ENCODE data around the gene LSMEM2. TPM values are rescaled to one million over a fixed set of nuclear protein-coding genes. Genes with fewer than 3 reads are reported as not detected.
"Not testable (repeated sequence)": the region's sequence is repeated elsewhere in the genome, so short reads cannot be mapped to it uniquely, and the experiment has no call there.

LSMEM2 gene
- total RNA-seq, 3 donors from 2014 or later = 0.13 TPM; not detected in 2

DNA sequence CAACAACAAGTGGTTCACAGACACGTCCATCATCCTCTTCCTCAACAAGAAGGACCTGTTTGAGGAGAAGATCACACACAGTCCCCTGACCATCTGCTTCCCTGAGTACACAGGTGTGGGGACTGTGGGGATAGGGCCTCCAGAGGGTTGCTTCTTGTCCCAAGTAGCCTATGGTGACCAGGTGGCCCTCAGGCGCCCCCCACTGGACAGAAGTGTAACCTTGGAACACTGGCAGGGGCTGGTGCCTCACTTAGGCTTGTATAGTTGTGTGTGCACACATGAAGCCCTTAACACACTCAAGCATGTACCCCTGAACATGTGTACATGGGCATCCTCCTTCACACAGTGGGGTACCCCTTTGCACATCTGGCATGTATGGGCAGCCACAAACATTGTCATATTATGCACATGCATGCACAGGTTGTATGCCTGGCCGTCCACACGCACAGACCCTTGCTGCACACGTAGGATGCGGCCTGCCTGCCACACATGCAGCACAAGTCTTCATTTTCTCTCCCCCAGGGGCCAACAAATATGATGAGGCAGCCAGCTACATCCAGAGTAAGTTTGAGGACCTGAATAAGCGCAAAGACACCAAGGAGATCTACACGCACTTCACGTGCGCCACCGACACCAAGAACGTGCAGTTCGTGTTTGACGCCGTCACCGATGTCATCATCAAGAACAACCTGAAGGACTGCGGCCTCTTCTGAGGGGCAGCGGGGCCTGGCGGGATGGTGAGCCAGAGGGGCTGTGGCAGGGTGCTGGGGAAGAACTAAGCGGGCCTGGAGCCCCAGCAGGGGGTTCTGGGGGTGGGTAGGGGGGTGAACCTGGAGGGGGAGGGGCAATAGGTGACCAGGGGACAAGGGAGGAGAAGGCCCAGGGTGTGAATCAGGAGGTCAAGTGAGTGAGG lies 21.7 kb upstream of the LSMEM2 start:
- Mint-ChIP-seq H3K4me1 (ENCODE audit: low read depth) (peaks cover 5% of the 10 kb centered on the region), H3K9me3 (no peaks in the 10 kb centered on the region), H3K4me3 (no peak overlapping the region), H3K36me3 (ENCODE audit: insufficient read depth) (peaks cover 8% of the 10 kb centered on the region), H3K27me3 (ENCODE audit: low read depth) (no peaks in the 10 kb centered on the region)
- DNase-seq (no peak), ATAC-seq (no peak)

DNA sequence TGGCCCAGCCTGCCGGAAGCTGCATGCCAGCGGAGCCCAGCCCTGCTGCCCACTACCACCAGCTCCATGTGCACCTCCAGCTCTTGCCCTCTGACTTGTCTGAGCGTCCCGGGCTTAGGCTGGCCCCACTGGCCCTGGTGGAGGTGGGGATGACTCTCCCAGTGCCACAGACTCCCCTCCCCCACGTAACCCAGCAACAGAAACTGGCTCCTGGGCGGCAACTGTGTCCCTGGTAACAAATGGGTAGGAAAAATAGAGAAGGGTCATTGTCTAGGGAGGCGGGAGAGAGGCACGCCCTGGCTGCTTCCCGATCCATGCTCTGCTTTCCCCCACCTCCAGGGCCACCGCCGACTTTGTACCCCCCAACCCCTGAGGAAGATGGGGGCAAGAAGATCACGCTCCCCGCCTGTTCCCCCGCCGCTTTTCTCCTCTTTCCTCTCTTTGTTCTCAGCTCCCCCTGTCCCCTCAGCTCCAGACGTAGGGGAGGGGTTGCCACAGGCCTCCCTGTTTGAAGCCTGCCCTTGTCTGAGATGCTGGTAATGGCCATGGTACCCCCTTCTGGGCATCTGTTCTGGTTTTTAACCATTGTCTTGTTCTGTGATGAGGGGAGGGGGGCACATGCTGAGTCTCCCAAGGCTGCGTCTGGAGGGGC lies 20.7 kb upstream of the LSMEM2 start:
- no peaks in the 10 kb centered on the region for H3K27me3 Mint-ChIP-seq (ENCODE audit: low read depth)
- DNase-seq (no peak), ATAC-seq (no peak)
- H3K4me1 Mint-ChIP-seq (ENCODE audit: low read depth) = peaks cover 5% of the 10 kb centered on the region
- no peaks in the 10 kb centered on the region for H3K9me3 Mint-ChIP-seq
- peaks cover 8% of the 10 kb centered on the region for H3K36me3 Mint-ChIP-seq (ENCODE audit: insufficient read depth)
- no peak overlapping the region for H3K4me3 Mint-ChIP-seq

DNA sequence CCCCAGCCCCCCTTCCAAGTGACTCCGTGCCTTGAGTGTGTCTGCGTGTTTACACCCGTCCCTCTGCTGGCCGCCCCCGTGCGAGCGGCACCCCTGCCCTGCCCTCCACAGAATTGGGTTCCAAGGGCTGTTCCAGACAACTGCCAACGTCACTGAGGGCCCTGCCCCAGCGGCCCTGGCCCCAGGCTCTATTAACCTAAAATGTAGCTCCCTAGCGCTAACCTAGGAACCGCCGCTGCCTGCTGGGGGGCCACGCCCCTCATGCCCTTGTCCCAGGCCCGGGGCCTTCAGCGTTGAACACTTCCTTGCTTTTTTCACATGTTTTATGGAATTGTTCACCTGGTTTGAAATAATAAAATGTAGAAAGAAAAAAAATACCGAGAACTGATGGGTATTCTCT lies 19.9 kb upstream of the LSMEM2 start:
- Mint-ChIP-seq H3K9me3 (no peaks in the 10 kb centered on the region), H3K4me3 (no peak overlapping the region), H3K36me3 (ENCODE audit: insufficient read depth) (peaks cover 8% of the 10 kb centered on the region), H3K4me1 (ENCODE audit: low read depth) (peaks cover 5% of the 10 kb centered on the region), H3K27me3 (ENCODE audit: low read depth) (no peaks in the 10 kb centered on the region)
- DNase-seq = no peak
- no peak for ATAC-seq

DNA sequence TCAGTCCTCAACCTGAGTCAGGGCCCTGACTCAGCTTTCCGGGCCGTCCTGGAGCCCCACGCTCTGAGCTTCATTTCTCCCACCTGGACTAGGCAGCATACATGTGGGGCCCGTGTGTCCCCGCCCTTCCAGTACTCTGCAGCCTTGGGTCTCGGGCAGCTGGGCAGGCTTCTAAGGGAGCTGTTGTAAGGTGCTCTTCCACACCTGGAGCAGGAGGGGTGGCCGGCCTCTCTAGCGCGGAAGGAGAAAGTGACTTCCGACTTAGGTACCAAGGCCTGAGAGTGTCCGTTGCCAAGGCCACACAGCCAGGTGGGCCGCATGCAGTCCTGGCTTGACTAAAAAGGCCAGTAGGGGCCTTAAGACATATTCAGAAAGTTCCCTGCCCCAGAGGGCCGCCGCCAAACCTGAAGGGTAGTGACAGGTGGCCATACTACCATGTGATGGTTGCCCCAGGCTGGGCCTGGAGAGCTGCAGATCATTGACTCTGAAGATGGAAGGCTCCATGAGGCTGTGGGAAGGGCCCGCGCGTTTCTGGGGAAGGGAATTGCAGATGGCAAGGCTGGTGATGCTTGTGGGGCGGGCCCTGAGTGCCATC lies 19.4 kb upstream of the LSMEM2 start:
- H3K27me3 Mint-ChIP-seq (ENCODE audit: low read depth) = no peaks in the 10 kb centered on the region
- ATAC-seq = peak; percentile 10 to 21

DNA sequence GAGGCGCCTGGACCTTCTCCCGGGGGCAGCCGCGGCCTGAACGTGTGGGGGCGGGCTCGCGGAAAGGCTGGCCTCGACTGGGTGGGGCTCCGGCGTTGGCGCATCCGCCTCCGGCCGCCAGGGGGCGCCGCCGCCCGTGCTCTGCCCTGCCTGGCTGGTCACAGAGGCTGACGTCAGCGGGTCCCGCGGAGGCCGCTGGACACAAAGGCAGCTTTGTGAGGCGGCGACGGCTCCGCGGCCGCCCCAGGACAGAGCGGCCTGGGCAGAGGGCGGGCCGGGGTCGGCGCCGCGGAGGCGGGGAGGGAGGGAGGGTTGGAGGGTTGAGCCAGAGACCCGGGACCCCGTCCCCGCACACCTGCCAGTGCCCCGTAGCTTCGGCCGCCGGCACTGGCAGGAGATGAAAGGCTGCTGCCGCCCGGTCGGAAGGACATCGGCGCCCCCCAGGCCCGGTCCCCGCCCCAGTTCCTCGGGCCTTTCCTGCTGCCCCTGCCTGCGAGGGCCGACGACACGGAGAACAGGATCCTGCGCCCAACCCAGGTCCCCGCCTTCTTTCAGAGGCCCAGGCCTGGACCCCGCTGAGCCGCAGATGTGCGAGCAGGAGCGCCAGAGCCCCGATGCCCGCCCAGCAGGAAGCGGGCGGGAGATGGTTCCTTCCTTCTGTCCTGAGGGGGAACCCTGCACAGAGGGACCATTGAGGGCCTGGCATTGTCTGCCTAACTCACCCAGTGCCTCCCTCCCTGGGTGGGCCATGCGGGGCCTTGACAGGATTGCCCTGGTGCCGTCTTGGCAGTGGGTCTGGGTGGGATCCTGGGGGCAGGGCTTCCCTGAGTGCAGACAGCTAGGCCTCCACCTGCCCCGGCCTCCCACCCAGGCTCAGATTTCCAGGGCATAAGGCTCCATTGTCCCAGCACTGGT lies 18.6 kb upstream of the LSMEM2 start:
- Mint-ChIP-seq H3K9me3 (no peaks in the 10 kb centered on the region), H3K4me1 (ENCODE audit: low read depth) (peaks cover 5% of the 10 kb centered on the region), H3K4me3 (peak overlapping the region; percentile 53), H3K36me3 (ENCODE audit: insufficient read depth) (peaks cover 8% of the 10 kb centered on the region), H3K27me3 (ENCODE audit: low read depth) (no peaks in the 10 kb centered on the region)
- DNase-seq = peak; percentile 77
- peak; percentile 98 for ATAC-seq

More for the DNA sequence above, 19.4 kb upstream of the LSMEM2 start:
- peak overlapping the region; percentile 53 for H3K4me3 Mint-ChIP-seq
- H3K9me3 Mint-ChIP-seq = no peaks in the 10 kb centered on the region
- no peak for DNase-seq
- peaks cover 8% of the 10 kb centered on the region for H3K36me3 Mint-ChIP-seq (ENCODE audit: insufficient read depth)
- peaks cover 5% of the 10 kb centered on the region for H3K4me1 Mint-ChIP-seq (ENCODE audit: low read depth)

DNA sequence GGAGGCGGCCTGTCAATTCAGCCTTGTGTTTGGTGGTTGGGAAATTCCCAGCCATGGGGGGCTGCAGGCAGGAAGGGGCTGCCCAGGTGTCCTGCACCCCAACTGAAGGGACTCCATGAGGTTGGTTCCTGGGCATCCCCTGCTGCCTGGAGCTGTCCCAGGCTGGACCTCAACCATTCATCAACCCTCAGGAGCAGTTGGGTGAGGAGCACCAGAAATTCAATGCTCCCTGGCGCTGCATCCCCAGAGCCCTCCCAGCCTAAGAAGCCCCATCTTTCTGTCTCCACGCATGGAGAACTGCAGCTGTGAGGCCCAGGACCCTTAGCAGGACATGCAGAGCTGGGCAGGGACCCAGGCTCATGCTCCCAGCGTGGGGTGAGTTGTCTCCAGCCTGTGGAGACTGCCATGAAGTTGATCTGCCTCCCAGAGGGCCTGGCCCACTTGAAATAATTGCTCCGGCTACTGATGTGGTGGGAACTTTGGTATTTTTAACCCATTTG lies 17.9 kb upstream of the LSMEM2 start:
- ATAC-seq = no peak
- DNase-seq = no peak
- no peak overlapping the region for H3K4me3 Mint-ChIP-seq
- no peaks in the 10 kb centered on the region for H3K9me3 Mint-ChIP-seq
- peaks cover 5% of the 10 kb centered on the region for H3K4me1 Mint-ChIP-seq (ENCODE audit: low read depth)
- H3K27me3 Mint-ChIP-seq (ENCODE audit: low read depth) = no peaks in the 10 kb centered on the region
- H3K36me3 Mint-ChIP-seq (ENCODE audit: insufficient read depth) = peaks cover 8% of the 10 kb centered on the region

DNA sequence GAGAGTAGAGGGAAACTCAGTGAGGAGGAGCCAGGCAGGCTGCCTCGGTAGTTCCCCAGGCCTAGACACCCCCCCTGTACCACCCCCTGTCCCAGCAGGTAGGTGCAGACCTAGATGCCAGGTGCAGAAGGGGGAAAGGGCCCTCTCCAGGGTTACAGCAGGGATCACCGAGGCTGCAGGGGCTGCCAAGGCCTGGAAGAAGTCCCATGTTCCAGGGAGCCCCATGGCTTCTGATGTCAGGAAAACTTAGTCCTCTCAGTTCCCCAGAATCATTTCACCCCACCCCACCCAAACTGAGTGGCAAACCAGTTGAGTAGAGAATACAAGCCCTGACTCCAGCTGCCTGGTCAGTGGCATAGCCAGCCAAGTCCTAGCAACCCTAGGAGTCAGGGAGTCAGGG lies 17.4 kb upstream of the LSMEM2 start:
- Mint-ChIP-seq H3K27me3 (ENCODE audit: low read depth) (no peaks in the 10 kb centered on the region), H3K4me3 (no peak overlapping the region), H3K4me1 (ENCODE audit: low read depth) (peaks cover 5% of the 10 kb centered on the region), H3K36me3 (ENCODE audit: insufficient read depth) (peaks cover 7% of the 10 kb centered on the region), H3K9me3 (no peaks in the 10 kb centered on the region)
- ATAC-seq (no peak), DNase-seq (no peak)

DNA sequence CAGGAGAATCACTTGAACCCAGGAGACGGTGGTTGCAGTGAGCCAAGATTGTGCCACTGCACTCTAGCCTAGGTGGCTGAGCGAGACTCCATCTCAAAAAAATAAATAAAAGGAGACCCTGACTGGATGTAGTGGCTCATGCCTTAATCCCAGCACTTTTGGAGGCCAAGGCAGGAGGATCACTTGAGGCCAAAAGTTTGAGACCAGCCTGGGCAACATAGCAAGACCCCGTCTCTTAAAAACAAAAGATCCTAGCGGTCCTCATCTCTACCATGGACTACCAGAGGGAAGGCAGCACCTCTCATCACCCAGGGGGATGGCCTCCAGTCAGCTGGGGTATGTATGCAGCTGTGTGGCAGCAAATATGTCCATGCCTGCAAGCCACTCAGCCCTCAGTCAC lies 16.7 kb upstream of the LSMEM2 start:
- not testable (repeated sequence) for H3K27me3 Mint-ChIP-seq (ENCODE audit: low read depth); DNase-seq; H3K4me1 Mint-ChIP-seq (ENCODE audit: low read depth); H3K4me3 Mint-ChIP-seq; ATAC-seq; H3K9me3 Mint-ChIP-seq; H3K36me3 Mint-ChIP-seq (ENCODE audit: insufficient read depth)

DNA sequence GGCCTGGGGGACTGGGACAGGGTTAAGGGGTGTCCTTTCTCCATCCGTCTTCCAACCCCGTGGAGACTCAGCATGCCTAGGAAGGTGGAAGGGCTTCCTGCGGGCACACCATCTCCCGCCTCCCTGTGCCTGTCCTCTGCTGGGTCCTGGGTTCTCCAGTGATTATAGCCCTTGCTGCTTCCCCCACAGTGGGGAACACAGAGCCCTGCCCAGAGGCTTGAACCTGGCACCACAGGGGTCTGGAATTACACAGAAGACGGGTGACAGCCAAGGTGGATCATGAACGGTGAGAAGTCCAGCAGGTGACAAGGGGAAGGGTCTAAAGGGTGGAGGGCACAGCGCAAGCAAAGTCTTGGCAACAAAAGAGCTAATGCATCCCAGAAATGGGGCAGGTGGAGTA lies 16.1 kb upstream of the LSMEM2 start:
- Mint-ChIP-seq H3K9me3 (no peaks in the 10 kb centered on the region), H3K27me3 (ENCODE audit: low read depth) (no peaks in the 10 kb centered on the region), H3K4me3 (no peak overlapping the region), H3K4me1 (ENCODE audit: low read depth) (peaks cover 5% of the 10 kb centered on the region), H3K36me3 (ENCODE audit: insufficient read depth) (no peaks in the 10 kb centered on the region)
- ATAC-seq (no peak), DNase-seq (no peak)

DNA sequence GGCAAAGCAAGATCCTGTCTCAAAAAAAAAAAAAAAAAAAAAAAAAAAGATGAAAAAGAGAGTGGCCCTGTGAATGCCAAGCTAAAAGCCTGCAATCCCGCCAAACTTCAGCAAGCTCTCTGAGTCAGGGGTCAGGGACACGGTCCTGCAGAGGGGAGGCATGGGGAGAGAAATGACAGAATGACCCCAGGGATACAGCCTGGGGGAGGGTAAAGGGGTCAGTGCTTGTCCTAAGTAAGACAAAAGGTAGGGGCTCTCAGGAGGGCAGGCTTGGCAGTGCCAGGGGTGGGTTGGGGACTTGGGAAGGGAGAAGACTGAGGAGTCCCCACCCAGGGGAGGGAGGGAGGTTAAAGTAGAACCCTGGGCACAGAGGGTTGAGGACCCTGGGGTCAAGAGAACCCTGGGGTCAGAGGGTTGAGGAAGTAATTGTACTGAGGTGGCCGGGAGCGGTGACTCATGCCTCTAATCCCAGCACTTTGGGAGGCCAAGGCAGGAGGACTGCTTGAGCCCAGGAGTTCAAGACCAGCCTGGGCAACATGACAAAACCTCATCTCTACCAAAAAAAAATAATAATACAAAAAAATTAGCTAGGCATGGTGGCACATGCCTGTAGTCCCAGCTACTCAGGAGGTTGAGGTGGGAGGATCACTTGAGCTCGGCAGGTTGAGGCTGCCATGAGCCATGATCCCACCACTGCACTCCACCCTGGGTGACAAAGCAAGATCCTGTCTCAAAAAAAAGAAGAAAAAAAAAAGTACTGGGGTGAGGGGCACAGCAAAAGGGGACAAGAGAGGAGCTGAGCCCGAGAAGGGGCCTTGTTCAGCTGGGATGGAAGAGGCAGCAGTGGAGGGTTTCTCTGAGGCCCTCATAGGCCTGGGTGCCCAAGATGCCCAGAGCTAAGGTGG lies 15.2 kb upstream of the LSMEM2 start:
- peaks cover 4% of the 10 kb centered on the region for H3K27me3 Mint-ChIP-seq (ENCODE audit: low read depth)
- DNase-seq (no peak), ATAC-seq (no peak)
- no peaks in the 10 kb centered on the region for H3K9me3 Mint-ChIP-seq
- H3K4me3 Mint-ChIP-seq = no peak overlapping the region
- peaks cover 5% of the 10 kb centered on the region for H3K4me1 Mint-ChIP-seq (ENCODE audit: low read depth)
- no peaks in the 10 kb centered on the region for H3K36me3 Mint-ChIP-seq (ENCODE audit: insufficient read depth)

DNA sequence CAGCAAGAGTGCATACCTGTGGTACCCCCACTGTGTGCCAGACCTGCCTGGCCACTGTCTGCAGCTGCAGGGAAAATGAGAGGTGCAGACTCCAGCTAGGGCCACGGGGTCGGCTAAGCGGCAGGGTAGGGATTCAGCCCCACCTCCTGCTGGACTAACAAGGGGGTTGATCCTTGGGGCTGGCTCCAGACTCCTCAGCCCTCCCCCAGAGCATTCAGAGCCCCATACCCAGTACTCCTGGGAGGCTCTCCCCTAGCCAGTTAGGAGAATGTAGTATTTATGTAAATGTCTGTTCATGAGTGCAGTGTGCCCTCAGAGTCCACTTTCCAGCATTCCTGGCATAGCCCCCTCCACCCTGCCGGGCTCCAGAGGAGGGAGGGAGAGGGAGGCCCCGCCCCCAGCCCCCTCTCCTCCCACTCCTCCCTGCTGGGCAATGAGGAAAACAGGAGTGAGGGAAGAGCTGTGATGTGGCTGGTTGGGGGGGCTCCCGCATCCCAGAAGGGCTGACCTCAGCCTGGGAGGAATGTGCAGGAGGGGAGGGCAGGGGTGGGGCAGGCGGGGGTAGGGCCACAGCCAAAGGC lies 14.4 kb upstream of the LSMEM2 start:
- Mint-ChIP-seq H3K27me3 (ENCODE audit: low read depth) (peaks cover 4% of the 10 kb centered on the region), H3K9me3 (no peaks in the 10 kb centered on the region), H3K4me3 (no peak overlapping the region), H3K36me3 (ENCODE audit: insufficient read depth) (no peaks in the 10 kb centered on the region), H3K4me1 (ENCODE audit: low read depth) (peaks cover 4% of the 10 kb centered on the region)
- no peak for DNase-seq
- no peak for ATAC-seq

DNA sequence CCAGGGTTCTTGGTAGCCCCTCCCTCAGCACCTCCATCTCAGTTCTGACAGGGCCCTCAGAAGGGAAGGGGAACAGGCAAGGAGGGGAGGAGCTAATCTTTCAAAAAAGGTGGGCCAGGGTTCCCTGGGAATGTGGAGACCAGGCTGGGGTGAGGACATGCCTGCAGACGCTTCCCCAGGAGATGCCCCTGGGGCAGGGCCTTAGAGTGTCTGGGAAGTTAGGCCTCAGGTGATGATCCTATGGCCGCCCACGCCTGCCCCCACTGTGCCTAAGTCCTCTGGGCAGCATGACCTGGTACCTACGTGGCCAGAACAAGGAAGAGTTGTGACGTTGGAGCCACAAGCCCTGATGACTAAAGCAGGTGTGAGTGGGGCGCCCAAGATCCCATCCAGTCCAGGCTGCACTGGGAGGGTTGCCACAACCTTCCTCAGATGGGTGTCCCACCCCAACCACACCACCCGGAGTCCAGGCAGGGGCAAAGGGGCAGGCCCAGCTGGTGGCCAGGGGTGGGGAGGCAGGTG lies 13.9 kb upstream of the LSMEM2 start:
- DNase-seq (no peak), ATAC-seq (no peak)
- no peaks in the 10 kb centered on the region for H3K9me3 Mint-ChIP-seq
- peaks cover 4% of the 10 kb centered on the region for H3K27me3 Mint-ChIP-seq (ENCODE audit: low read depth)
- H3K4me3 Mint-ChIP-seq = no peak overlapping the region
- no peaks in the 10 kb centered on the region for H3K4me1 Mint-ChIP-seq (ENCODE audit: low read depth)
- H3K36me3 Mint-ChIP-seq (ENCODE audit: insufficient read depth) = no peaks in the 10 kb centered on the region

DNA sequence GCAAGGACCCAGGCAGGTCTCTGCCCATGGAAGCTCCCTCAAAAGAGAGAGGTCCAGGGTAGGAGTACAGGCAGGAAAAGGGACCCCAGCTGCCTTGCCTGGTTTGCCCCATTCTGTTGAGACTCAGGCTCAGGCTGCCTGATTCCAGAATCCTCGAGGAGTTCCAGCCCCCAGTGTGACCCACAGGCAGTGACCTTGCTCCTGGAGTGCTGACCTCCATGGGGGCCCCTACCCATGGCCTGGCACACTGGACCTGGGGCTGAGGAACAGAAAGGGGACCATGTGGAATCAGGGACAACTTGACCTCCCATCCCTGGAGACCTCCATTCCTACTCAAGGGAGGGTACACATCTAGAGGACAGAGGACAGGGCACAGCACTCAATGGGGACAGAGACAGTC lies 13.3 kb upstream of the LSMEM2 start:
- no peaks in the 10 kb centered on the region for H3K36me3 Mint-ChIP-seq (ENCODE audit: insufficient read depth)
- no peak for ATAC-seq

More for the DNA sequence above, 13.3 kb upstream of the LSMEM2 start:
- Mint-ChIP-seq H3K27me3 (ENCODE audit: low read depth) (peaks cover 4% of the 10 kb centered on the region), H3K4me1 (ENCODE audit: low read depth) (no peaks in the 10 kb centered on the region), H3K4me3 (no peak overlapping the region), H3K9me3 (no peaks in the 10 kb centered on the region)
- DNase-seq = no peak

Measured in activated T-cell treated with anti-CD3 and anti-CD28 coated beads, Interleukin-2, amount 50 U/mL, for 4 hours (primary cell).